HAP-1 (cell line): Measurements from ENCODE around the gene CEMIP.

Source experiments
- DNase-seq, 2 experiments: peaks; one replicate each; pipeline ENCODE4 v3.0.0-alpha.2; 2016 to 2020; ENCODE audit warnings: low spot score in 2 of 2
- H3K27me3 ChIP-seq: fragments of 250-450 bp; sonication (Bioruptor Pico); 2 replicates; pipeline ENCODE4 v1.5.1; 2020; ENCODE audit warnings: low read depth, mild to moderate bottlenecking, moderate library complexity
- H3K36me3 ChIP-seq: fragments of 250-450 bp; sonication (Bioruptor Pico); replicated peaks from 2 replicates; pipeline ENCODE4 v1.5.1; 2020; ENCODE audit warnings: mild to moderate bottlenecking
- H3K4me1 ChIP-seq: fragments of 250-450 bp; sonication (Bioruptor Pico); 2 replicates; pipeline ENCODE4 v1.5.1; 2020; ENCODE audit warnings: mild to moderate bottlenecking
- H3K4me3 ChIP-seq: fragments of 250-450 bp; sonication (Bioruptor Pico); 2 replicates; pipeline ENCODE4 v1.5.1; 2020; ENCODE audit warnings: mild to moderate bottlenecking, moderate library complexity
- H3K9me3 ChIP-seq: fragments of 250-450 bp; sonication (Bioruptor Pico); 2 replicates; pipeline ENCODE4 v1.5.1; 2020; ENCODE audit warnings: mild to moderate bottlenecking, moderate library complexity
- in situ Hi-C: fragments of 300-500 bp; cut with MboI; formaldehyde crosslinking; loops from 3 replicates; pipeline ENCODE4 v1.14.3; 2020; ENCODE audit warnings: low sequenced_read_pairs, inconsistent platforms, mixed read lengths

The CEMIP gene

DNA sequence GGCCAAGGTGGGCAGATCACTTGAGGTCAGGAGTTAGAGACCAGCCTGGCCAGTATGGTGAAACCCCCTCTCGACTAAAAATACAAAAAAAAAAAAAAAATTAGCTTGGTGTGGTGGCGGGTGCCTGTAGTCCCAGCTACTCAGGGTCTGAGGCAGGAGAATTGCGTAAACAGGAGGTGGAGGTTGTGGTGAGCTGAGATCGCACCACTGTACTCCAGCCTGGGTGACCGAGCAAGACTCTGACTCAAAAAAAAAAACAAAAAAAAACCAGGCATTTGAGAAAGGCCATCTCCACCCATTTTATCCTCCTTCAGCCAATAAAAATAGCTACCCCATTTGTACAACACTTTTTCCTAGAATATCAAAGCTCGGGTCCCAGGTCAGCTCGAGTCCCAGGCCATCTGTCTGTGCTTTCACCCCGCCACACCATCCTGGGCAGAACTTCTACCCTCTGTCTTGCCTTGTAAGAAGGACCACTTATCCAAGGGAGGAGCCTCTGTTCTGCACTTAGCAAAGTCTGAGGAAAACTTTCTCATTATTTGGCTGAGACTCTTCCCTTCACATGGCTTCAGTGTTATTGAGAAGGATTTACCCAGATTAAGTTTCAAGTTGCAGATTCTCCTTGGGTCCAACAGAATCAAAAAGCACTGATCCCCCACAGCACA, 111.3 kb downstream of the CEMIP start:
- DNase-seq = no peak
- Histone ChIP-seq H3K4me1 (no peaks in the 10 kb centered on the region), H3K9me3 (peaks cover 3% of the 10 kb centered on the region; the same call in 1 of the 2 replicates), H3K27me3 (peaks cover 7% of the 10 kb centered on the region; the same call in 1 of the 2 replicates), H3K36me3 (no peaks in the 10 kb centered on the region), H3K4me3 (no peak overlapping the region)
- in situ Hi-C loops = no loop called here

DNA sequence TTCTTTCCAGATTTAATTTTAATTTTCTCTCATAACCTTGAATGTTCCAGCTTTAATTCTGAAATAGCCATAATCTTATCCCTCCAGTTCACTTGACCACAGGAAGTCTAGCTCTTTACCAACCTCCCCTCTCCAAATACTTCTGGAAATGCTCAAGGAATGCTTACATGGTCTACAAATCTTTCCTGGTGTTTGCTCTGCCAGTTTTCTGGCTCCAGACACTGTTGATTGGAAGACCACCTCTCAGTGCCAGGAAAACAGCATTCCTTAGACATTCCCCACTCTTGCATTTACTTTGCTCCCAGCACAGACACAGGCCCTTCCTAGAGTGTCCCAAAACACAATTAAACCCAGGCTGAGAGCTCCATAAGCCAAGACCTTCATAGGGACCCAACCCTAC, 111.8 kb downstream of the CEMIP start:
- no peaks in the 10 kb centered on the region for H3K36me3 ChIP-seq
- peaks cover 7% of the 10 kb centered on the region; the same call in 1 of the 2 replicates for H3K27me3 ChIP-seq
- no peak overlapping the region for H3K4me3 ChIP-seq
- H3K9me3 ChIP-seq = peaks cover 6% of the 10 kb centered on the region
- in situ Hi-C loops = no loop called here
- no peaks in the 10 kb centered on the region for H3K4me1 ChIP-seq
- no peak for DNase-seq

DNA sequence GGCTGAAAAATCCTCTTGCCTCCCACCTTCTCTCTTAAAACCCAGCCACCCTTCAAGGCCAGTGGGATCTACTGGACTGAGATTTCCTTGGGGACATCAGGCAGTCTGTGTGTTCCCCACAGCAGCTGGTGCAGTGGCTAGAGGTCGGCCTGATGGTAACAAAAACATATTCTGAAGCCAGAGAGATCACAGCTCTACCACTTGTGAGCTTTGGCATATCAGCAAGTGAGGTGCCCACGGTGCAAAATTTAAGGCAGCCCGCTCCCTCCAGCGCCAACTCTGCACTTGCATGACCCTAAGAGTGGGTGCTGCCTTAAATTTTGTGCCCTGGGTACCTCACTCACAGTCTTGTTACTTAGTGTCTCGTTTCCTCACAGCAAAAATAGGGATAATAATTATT, 113.2 kb downstream of the CEMIP start:
- no peaks in the 10 kb centered on the region for H3K36me3 ChIP-seq
- H3K4me3 ChIP-seq = no peak overlapping the region
- H3K4me1 ChIP-seq = no peaks in the 10 kb centered on the region
- peaks cover 12% of the 10 kb centered on the region for H3K9me3 ChIP-seq
- in situ Hi-C loops = no loop called here
- H3K27me3 ChIP-seq = peaks cover 5% of the 10 kb centered on the region; the same call in 1 of the 2 replicates
- no peak for DNase-seq

DNA sequence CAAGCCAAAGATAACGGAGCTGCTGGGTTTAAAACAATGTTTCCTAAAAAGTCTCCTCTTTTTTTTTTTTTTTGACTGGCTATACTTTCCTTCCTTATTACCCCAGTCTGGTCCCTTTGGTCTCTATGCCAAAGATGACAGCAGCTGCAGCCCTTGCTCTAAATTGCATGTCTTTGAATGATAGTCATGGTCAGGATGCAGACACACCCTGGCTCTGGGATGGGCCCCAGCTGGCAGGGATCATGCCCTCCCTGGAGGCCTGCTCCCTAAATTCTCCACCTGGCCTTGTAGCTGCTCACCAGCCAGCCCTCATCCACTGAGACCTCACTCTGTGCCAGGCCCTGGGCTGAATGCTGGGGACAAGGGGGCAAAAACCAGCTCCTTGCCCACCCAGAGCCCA, 114.6 kb downstream of the CEMIP start:
- in situ Hi-C loops = no loop called here
- Histone ChIP-seq H3K9me3 (peaks cover 12% of the 10 kb centered on the region), H3K4me1 (no peaks in the 10 kb centered on the region), H3K4me3 (no peak overlapping the region), H3K36me3 (no peaks in the 10 kb centered on the region), H3K27me3 (no peaks in the 10 kb centered on the region; the same call in 1 of the 2 replicates)
- no peak for DNase-seq

DNA sequence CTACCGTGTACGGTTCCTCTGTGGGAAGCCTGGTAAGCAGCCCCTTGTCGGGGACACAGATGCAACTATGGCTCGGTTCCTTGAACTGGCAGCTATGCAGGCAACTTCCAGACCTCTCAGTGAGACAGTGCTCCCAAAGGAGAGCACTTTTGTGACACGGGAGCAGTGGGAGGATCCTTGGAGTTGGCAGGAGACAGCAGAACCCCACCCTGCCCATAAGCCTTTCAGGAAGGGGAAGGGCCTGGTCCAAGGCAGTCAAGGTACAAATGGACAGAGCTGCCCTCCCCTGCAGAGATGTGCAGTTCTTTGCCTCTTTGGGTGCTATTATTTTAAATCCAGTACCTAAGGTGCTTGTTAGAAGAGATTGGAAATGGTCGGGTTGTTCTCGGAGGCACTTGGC, 115.9 kb downstream of the CEMIP start:
- no peaks in the 10 kb centered on the region for H3K27me3 ChIP-seq
- in situ Hi-C loops = no loop called here
- no peak overlapping the region for H3K4me3 ChIP-seq
- no peak for DNase-seq
- H3K36me3 ChIP-seq = no peaks in the 10 kb centered on the region
- H3K4me1 ChIP-seq = no peaks in the 10 kb centered on the region
- peaks cover 9% of the 10 kb centered on the region for H3K9me3 ChIP-seq

DNA sequence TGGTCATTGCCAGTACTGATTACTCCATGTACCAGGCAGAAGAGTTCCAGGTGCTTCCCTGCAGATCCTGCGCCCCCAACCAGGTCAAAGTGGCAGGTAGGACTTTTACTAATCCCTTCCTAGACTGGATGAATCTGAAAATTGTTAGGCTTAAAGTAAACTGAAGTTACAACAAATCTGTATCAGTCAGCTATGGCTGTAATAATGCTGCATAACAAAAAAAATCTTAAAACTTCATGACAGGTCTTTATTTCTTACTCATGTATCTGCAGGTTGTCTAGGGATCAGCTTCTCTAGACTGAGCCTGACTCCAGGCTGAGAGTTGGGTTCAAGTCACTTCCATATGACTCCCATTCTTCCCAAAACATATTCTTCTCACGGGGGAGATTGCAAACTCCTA, 116.8 kb downstream of the CEMIP start:
- Histone ChIP-seq H3K4me1 (no peaks in the 10 kb centered on the region), H3K4me3 (no peak overlapping the region), H3K36me3 (no peaks in the 10 kb centered on the region), H3K9me3 (peaks cover 9% of the 10 kb centered on the region), H3K27me3 (no peaks in the 10 kb centered on the region)
- in situ Hi-C loops = no loop called here
- DNase-seq = no peak

DNA sequence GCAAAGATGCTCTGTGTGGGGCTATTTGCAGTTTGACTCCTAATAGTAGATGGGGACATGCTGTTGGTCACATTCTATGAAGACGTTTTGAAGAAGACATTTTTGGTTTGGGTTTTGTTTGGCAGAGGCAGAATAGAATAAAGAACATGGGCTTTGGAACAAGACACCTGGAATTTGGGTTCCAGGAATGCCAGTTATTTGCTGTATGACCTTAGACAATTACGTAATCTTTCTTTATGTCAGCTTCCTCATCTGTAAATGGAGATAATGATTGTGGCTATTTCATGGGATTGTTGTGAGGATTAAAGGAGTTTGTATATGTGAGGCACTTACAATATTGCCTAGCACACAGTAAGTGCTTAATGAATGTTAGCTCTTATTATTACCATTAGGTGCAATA, 118.9 kb downstream of the CEMIP start:
- peaks cover 9% of the 10 kb centered on the region for H3K9me3 ChIP-seq
- no peaks in the 10 kb centered on the region for H3K36me3 ChIP-seq
- in situ Hi-C loops = no loop called here
- no peaks in the 10 kb centered on the region for H3K27me3 ChIP-seq
- no peak for DNase-seq
- H3K4me3 ChIP-seq = no peak overlapping the region
- no peaks in the 10 kb centered on the region for H3K4me1 ChIP-seq

DNA sequence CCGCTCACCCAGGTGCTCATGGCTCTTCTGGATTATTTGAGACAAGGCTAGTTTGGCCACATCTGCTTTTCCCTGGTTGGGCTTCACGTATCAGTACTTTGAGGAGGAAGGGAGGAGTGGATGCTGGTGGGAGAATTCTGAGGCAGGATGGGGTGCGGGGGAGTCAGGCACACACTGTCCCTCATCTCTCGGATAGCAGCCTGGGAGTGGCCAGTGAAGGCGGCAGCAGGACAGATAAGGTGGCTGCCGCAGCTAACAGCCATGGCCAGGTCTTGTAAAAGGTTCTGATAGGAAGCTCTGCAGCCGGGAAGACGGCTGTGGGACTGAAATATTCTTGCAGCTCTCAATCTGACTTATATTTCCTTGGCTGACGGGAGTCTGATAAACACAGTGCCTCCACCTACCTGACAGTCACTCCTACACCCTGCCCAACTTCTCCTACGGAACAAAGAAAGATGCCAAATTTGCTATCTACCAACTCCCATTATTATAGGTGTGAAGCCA, 123.2 kb downstream of the CEMIP start:
- H3K4me1 ChIP-seq = no peaks in the 10 kb centered on the region
- no peaks in the 10 kb centered on the region for H3K36me3 ChIP-seq
- in situ Hi-C loops = no loop called here
- DNase-seq = no peak
- peaks cover 2% of the 10 kb centered on the region; the same call in 1 of the 2 replicates for H3K9me3 ChIP-seq
- H3K4me3 ChIP-seq = no peak overlapping the region
- H3K27me3 ChIP-seq = no peaks in the 10 kb centered on the region; the same call in none of the 2 replicates

DNA sequence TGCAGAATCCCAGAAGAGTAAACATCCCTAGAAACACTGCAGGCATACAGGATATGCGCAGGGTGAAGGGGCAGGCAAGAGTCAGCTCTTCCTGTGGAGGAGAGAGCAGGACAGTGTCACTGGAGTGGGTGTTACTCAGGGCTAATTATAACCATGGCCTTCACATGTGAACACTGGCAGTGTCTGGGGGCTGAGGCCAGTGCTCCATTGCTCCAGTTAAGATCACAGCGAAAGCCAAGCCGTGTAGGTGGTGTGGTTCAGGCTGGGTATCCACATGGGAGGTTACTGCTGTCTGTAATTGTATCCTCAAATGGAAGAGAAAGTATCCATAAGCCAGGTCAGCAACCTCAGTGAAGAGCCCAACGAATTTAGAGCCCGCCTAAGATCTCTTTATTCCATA, 125.8 kb downstream of the CEMIP start:
- no peak for DNase-seq
- Histone ChIP-seq H3K4me3 (no peak overlapping the region), H3K4me1 (no peaks in the 10 kb centered on the region), H3K27me3 (peaks cover 3% of the 10 kb centered on the region), H3K9me3 (peaks cover 2% of the 10 kb centered on the region), H3K36me3 (no peaks in the 10 kb centered on the region)
- in situ Hi-C loops = no loop called here

DNA sequence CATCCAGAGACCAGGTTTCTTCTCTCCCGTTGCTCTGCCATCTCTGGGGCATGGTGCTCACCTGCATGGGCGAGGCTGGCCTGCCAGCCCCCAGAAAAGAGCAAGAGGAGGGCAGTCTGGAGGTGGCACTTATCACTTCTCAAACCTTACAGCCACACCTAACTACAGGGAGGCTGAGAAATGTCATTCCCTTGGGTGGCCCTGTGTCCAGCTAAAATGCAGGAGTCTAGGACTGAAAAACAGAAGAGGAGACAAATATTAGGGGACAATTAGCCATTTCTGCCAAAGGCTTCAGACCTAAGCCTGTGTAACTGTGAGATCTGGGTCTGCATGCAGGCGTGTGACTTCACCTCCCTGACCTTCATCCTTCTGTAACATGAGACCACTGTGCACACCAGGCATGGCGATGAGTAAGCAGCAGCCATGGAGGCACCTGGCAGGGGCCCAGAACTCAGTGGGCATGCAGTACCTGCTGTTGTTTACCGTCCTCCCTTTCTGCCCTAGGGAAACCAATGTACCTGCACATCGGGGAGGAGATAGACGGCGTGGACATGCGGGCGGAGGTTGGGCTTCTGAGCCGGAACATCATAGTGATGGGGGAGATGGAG, 127.1 kb downstream of the CEMIP start:
- Histone ChIP-seq H3K27me3 (peaks cover 3% of the 10 kb centered on the region), H3K4me1 (no peaks in the 10 kb centered on the region), H3K36me3 (no peaks in the 10 kb centered on the region), H3K4me3 (no peak overlapping the region), H3K9me3 (peaks cover 2% of the 10 kb centered on the region)
- DNase-seq = no peak
- in situ Hi-C loops = no loop called here

DNA sequence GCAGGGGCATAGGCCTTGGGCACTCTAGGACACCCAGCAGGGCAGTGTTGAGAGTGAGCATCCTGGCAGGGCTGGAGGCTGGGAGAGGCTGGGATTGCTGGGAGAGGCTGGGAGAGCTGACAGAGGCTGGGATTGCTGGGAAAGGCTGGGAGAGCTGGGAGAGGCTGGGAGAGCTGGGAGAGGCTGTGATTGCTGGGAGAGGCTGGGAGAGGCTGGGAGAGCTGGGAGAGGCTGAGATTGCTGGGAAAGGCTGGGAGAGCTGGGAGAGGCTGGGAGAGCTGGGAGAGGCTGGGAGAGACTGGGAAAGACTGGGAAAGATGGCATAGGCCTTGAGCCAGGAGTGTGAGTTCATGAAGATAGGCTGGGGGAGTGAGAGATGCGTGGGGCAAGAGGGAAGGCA, 132.7 kb downstream of the CEMIP start:
- Histone ChIP-seq H3K4me3 (no peak overlapping the region), H3K9me3 (peaks cover 2% of the 10 kb centered on the region; the same call in 1 of the 2 replicates), H3K27me3 (peaks cover 16% of the 10 kb centered on the region), H3K36me3 (no peaks in the 10 kb centered on the region), H3K4me1 (no peaks in the 10 kb centered on the region)
- in situ Hi-C loops = no loop called here
- no peak for DNase-seq

DNA sequence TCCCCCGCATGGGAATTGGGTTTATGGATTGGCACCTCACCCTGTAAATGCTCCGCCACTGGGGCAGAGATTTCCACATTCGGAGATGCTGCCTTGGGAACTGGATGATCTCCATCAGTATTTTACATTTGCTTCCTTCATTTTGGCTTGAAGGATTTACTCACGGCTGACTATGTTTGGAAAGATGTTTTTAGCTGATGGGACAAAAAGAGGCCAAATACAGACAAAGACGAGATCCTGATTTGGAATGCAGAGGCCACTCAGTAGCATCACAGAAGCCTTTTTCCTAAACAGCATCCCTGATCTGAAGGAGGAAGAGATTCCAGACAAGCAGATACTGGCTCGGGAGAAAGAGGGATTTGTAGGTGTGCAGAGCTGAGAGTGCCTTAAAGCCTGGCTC, 133.5 kb downstream of the CEMIP start:
- Histone ChIP-seq H3K4me1 (no peaks in the 10 kb centered on the region), H3K9me3 (no peaks in the 10 kb centered on the region; the same call in 1 of the 2 replicates), H3K4me3 (no peak overlapping the region), H3K27me3 (peaks cover 20% of the 10 kb centered on the region), H3K36me3 (no peaks in the 10 kb centered on the region)
- no peak for DNase-seq
- in situ Hi-C loops = no loop called here

DNA sequence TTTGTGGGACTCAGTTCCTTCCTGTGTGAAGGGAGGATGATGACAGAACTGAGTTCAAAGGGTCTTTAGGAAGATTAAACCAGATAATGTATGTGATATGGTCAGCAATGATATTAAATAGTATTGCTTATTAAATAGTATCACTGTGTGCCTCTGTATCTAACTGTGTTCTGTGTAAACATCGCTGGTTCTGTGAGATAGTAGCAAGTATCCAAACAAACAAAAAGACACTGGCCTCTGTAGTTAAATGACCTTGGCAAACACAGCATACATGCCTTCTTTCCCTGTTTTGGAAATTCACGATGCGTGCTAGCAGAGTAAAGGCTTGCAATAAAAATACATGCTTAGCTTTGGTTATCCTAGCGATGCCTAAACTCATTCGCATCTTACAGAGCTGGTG, 134.4 kb downstream of the CEMIP start:
- in situ Hi-C loops = no loop called here
- DNase-seq = no peak
- H3K9me3 ChIP-seq = no peaks in the 10 kb centered on the region
- no peaks in the 10 kb centered on the region for H3K36me3 ChIP-seq
- peaks cover 20% of the 10 kb centered on the region for H3K27me3 ChIP-seq
- no peak overlapping the region for H3K4me3 ChIP-seq
- H3K4me1 ChIP-seq = no peaks in the 10 kb centered on the region

DNA sequence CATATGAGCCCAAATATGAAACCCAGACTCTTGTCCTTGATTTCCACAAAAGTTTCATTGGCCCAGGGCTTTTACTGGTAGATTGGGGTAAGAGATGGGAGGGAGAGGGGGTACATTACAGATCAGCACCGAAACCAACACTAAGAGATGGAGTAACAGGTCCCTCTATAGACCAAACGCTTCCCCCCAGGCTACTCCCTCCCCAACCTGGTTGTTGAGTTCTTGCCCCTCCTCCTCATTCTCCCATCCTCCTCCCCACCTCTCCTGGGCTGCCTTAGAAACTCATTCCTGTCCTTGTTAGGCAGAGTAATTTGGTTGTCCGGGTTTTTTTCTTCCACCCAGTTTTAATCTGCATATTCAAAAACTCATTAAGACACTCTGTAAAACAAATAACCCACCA, 136.3 kb downstream of the CEMIP start:
- Histone ChIP-seq H3K4me3 (no peak overlapping the region), H3K27me3 (peaks cover 17% of the 10 kb centered on the region), H3K4me1 (no peaks in the 10 kb centered on the region), H3K36me3 (no peaks in the 10 kb centered on the region), H3K9me3 (no peaks in the 10 kb centered on the region)
- in situ Hi-C loops = no loop called here
- DNase-seq = no peak
